Adrenal gland (tissue), 12 donors: ENCODE results near the gene GALNTL6. TPM values are rescaled to one million over a fixed set of nuclear protein-coding genes. Genes with fewer than 3 reads are reported as not detected.

Experiments
- DNase-seq, 7 donors: peaks; one replicate each; pipeline ENCODE4 v3.0.0-alpha.2; 2019 to 2020
- H3K27ac ChIP-seq, 5 donors: fragments of 200-600 bp; sonication (generic) in 4 of 5; 1 replicate in 3 of 5; 2 replicates in 2 of 5; pipeline versions ENCODE4 v1.5.1 to v1.8.0; 2016 to 2020; ENCODE audit warnings: mild to moderate bottlenecking in 1 of 5
- H3K27me3 ChIP-seq: fragments of 200-600 bp; 2 replicates; pipeline ENCODE4 v1.8.0; 2021
- H3K36me3 ChIP-seq, 2 donors: fragments of 200-600 bp; replicated peaks in 1 of 2; 1 replicate in 1 of 2; 2 replicates in 1 of 2; pipeline versions ENCODE4 v1.5.1 to v1.8.0; 2018 to 2022
- H3K4me1 ChIP-seq, 2 donors: fragments of 200-600 bp; replicated peaks in 1 of 2; 1 replicate in 1 of 2; 2 replicates in 1 of 2; pipeline versions ENCODE4 v1.5.1 to v1.8.0; 2018 to 2021
- H3K4me3 ChIP-seq, 4 donors: fragments of 200-600 bp; sonication (generic) in 3 of 4; one replicate each; pipeline ENCODE4 v1.5.1; 2016 to 2018
- H3K9me3 ChIP-seq, 3 donors: fragments of 200-600 bp; sonication (generic) in 1 of 3; replicated peaks in 1 of 3; 1 replicate in 2 of 3; 2 replicates in 1 of 3; pipeline versions ENCODE4 v1.5.1 to v1.8.0; 2016 to 2021
- CTCF ChIP-seq, 6 experiments: fragments of 450-650 bp in 4 of 6; fragments of 200-600 bp in 2 of 6; sonication (generic) in 1 of 6; IDR thresholded peaks; 1 replicate in 5 of 6; 2 replicates in 1 of 6; pipeline versions ENCODE4 v1.5.1 to v1.8.0; 2016 to 2021; ENCODE audit warnings: antibody characterized with exemption in 6 of 6, mild to moderate bottlenecking in 2 of 6, moderate library complexity in 1 of 6
- POLR2A ChIP-seq, 2 donors: fragments of 450-650 bp; IDR thresholded peaks; one replicate each; pipeline ENCODE4 v1.6.1; 2017; ENCODE audit warnings: antibody characterized with exemption in 2 of 2, mild to moderate bottlenecking in 2 of 2, moderate library complexity in 1 of 2
- WGBS, 4 donors: extraction: QIAGEN DNeasy Blood & Tissue Kit in 2 of 4; methylation state at CpG; one replicate each; pipeline versions ENCODE4 v1.1.5 to v1.1.7; 2013 to 2017; 5-methylcytosine and 5-hydroxymethylcytosine counted together
- intact Hi-C, 2 donors: fragments of 100-400 bp; cut with DNase I; formaldehyde crosslinking; loops; one replicate each; pipeline versions ENCODE4 v1.14.1 to v1.15.0; 2022 to 2023
- polyA plus RNA-seq, 3 donors: library from polyadenylated mRNA; stranded (reverse); fragments of 200-250 nt in 2 of 3; fragments of 350-450 nt in 1 of 3; fragmentation: Illumina TruSeq in 1 of 3; extraction: RNeasy Lipid Tissue Mini Kit (QIAGEN cat#74804) in 1 of 3; gene quantifications; one replicate each; pipeline ENCODE4 v1.2.3, GENCODE V29; 2013 to 2014
- total RNA-seq, 9 donors: library from RNA; depleted of rRNA in 4 of 9; stranded (reverse); fragments of >200 nt in 4 of 9; fragments of 120-200 nt in 1 of 9; fragmentation: NEBNext Ultra II Directional in 1 of 9; extraction: Animal tissue kit (Norgen Biotek cat#: 25700) in 1 of 9; gene quantifications; one replicate each; pipeline versions ENCODE4 v1.1.0 to v1.2.4, GENCODE V29; 2013 to 2023
- donor health status: healthy with polysubstance abuse.
- donor health status: Bipolar disorder and iron deficiency.
- donor health status: DM: yes; HTN: yes; CAD: no.
- donor health status: DM: no; HTN: no; CAD: no.
- donor health status: DM: no; HTN: no; CAD: no.
- donor health status: DM: yes; HTN: yes; CAD: no.

The GALNTL6 gene
- total and polyA plus RNA-seq, 12 donors = 0.10 to 0.96 (median 0.42) TPM; not detected in 1

DNA sequence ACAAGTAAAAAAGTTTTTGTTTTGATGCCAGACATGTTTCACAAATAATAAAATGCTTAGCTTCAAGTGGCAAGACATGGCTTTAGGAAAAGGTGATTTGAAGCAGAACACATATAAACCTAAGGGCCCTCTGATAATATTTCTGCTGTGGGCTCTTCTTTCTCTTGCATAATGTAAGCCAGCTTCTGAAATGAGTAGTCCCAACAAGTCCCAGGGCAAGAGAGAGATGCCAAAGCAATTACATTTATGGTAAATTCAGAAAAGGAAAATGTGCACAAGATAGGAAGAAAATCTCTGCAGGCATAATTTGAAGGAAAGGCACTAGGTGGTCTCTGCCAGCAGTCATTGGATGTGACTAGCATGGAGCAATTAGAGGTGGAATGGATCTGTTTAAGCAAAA is 1184.7 kb downstream of the GALNTL6 start:
- Histone ChIP-seq H3K4me3 (no peak overlapping the region), H3K4me1 (no peaks in the 10 kb centered on the region), H3K9me3 (no peaks in the 10 kb centered on the region), H3K36me3 (no peaks in the 10 kb centered on the region), H3K27ac (no peak overlapping the region), H3K27me3 (no peaks in the 10 kb centered on the region)
- TF ChIP-seq POLR2A (IDR thresholded peaks at IDR 0.05) (no peak), CTCF (IDR thresholded peaks at IDR 0.05) (no peak)
- no peak for DNase-seq
- intact Hi-C loops = no loop called here

DNA sequence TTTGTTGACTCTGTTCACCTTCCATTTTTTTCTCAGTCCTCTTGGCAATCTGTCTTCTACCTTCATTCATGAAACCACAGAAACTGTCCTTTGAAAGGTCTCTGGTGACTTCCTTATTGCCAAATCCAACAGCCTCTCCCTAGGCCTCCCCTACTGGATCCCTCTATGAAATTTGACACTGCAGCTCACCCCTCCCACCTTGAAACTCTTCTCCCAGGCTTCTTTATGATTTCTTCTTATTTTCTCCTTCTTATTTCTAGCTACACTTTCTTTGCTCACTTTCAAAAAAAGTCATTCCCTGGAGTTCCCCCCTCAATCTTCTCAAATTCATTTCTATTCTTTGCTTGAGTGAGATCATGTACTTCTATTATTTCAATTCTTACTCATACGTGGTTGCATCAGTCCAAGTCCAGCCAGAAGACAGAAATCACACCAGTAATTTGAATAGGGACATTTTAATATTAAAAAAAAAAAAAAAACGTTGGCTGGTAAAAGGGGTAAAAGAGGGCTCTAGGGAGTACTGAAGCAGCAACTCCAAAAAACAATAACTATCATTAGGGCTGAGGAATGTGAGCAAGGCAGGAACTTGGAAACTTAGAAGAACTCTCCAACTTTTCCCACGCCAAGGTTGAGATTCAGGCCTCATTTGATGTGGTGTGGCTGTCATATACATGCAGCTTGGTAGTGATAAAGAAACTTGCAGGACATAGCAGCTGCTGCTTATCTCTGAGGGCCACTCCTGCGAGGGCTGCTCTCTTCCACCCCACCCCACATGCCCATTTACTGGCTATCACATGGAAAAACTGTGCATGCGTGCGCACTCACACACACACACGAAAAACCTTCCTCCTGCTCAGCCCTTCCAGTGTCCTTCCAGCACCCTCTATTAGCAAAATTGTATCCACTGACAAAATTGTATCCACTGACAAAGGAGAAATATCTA is 1185.6 kb downstream of the GALNTL6 start:
- H3K27me3 ChIP-seq = no peaks in the 10 kb centered on the region
- intact Hi-C loops = no loop called here
- DNase-seq = no peak
- no peak overlapping the region for H3K4me3 ChIP-seq
- H3K27ac ChIP-seq = no peak overlapping the region
- 72 to 74% (median 74%) methylated on average over 7 of the region's 7 CpGs for WGBS, 4 donors
- TF ChIP-seq CTCF (IDR thresholded peaks at IDR 0.05) (no peak), POLR2A (IDR thresholded peaks at IDR 0.05) (no peak)
- H3K36me3 ChIP-seq = no peaks in the 10 kb centered on the region
- no peaks in the 10 kb centered on the region for H3K4me1 ChIP-seq
- H3K9me3 ChIP-seq = no peaks in the 10 kb centered on the region

DNA sequence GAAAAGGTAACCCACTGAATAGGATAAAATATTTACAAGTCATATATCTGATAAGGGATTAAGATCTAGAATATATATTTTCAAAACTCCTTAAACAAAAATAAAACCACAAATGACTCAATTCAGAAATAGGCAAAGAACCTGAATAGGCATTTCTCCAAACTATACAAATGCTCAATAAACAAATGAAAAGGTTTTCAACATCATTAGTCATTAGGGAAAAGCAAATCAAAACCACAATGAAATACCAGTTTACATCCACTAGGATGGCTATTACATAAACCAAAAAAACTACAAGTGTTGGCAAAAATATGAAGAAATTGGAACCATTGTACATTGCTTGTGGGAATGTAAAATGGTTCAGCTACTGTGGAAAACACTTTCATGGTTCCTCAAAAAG is 1188.4 kb downstream of the GALNTL6 start:
- no peaks in the 10 kb centered on the region for H3K9me3 ChIP-seq
- H3K4me3 ChIP-seq = no peak overlapping the region
- no peak for TF ChIP-seq POLR2A (IDR thresholded peaks at IDR 0.05)
- TF ChIP-seq CTCF (IDR thresholded peaks at IDR 0.05) = no peak
- intact Hi-C loops = no loop called here
- no peaks in the 10 kb centered on the region for H3K4me1 ChIP-seq
- no peak for DNase-seq
- H3K27me3 ChIP-seq = no peaks in the 10 kb centered on the region
- no peak overlapping the region for H3K27ac ChIP-seq
- no peaks in the 10 kb centered on the region for H3K36me3 ChIP-seq

GRCh38 chr4:173002830-173003561 is 1189.8 kb downstream of the GALNTL6 start:
- 81 to 92% (median 87%) methylated on average over 6 of the region's 6 CpGs for WGBS, 4 donors
- intact Hi-C loops = no loop called here
- Histone ChIP-seq H3K27ac (no peak overlapping the region), H3K36me3 (no peaks in the 10 kb centered on the region), H3K27me3 (no peaks in the 10 kb centered on the region), H3K9me3 (no peaks in the 10 kb centered on the region), H3K4me1 (no peaks in the 10 kb centered on the region), H3K4me3 (no peak overlapping the region)
- DNase-seq = no peak
- TF ChIP-seq POLR2A (IDR thresholded peaks at IDR 0.05) (no peak), CTCF (IDR thresholded peaks at IDR 0.05) (no peak)
